NCI-H748 (cell line): Measurements from ENCODE around the gene MRPS18A.
A peak's percentile ranks its signal among the peaks of the same experiment; 100 is the strongest.

Experiments used
- DNase-seq: peaks from one replicate; lab custom pipeline; 2025; ENCODE audit not compliant: unreplicated experiment; lab: John Stamatoyannopoulos, UW

Gene MRPS18A

DNA sequence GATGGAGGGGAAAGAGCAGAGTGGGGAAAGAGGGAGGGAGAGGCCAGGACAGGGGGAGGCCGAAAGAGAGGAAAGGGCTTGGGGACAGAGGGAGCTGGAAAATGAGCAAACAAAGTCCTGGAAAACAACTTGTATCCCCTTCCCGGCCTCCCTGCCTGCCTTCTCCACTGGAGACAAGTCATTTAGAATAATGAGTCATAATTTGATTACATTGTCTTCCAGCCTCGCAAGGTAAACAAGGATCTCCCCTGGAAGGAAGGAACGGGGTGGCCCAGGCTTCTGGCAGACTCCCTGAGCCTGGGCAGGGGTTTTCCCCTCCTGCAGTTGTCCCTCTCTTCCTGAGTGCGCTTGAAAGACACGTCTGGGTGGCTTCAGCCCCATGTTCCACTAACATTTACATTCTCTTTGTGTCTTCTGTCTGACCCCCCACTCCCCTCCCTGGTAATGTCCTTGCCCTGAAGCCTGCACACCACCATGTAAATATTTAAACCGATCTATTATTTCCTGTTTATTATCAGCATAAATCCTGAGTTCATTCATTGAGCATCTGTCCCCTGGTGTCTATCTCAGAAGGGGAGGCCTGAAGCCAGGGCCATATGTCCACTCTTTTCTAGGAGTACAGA lies 12.1 kb upstream of the MRPS18A start:
- peak; percentile 91 for DNase-seq

GRCh38 chr6:43698584-43699349 lies 11.2 kb upstream of the MRPS18A start:
- DNase-seq, result peak; percentile 57

DNA sequence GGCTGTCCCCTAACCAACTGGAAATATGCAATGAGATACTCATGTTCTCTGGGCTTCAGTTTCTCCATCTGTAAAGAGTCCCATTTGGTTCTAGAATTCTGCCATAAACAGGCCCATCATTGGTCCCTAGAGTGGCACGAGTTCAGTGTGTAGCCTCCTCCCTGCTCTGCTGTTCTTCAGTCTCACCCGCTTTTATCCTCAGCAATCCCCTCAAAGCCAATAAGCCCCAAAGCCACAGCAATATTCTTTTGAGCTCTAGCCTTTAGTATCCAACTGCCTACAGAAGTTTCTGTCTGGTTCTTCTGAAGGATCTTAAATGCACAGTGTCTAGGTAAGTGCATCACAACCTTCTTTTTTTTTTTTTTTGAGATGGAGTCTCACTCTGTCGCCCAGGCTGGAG lies 9.8 kb upstream of the MRPS18A start:
- no peak for DNase-seq

DNA sequence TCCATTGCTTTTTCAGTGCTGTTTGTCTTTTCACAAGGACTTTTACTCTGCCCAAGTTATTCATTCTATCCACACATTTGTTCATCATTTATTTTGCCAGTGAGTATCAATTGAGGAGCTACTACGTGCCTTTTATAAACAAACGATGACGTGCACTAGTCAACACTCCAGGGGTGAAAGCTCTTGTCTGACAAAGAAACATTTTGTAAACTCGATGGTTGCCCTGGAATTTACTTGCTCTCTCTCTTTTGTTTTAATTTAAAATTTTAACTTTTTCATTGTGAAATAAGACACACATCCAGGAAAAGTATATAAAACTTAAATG lies 8.3 kb upstream of the MRPS18A start:
- no peak for DNase-seq

DNA sequence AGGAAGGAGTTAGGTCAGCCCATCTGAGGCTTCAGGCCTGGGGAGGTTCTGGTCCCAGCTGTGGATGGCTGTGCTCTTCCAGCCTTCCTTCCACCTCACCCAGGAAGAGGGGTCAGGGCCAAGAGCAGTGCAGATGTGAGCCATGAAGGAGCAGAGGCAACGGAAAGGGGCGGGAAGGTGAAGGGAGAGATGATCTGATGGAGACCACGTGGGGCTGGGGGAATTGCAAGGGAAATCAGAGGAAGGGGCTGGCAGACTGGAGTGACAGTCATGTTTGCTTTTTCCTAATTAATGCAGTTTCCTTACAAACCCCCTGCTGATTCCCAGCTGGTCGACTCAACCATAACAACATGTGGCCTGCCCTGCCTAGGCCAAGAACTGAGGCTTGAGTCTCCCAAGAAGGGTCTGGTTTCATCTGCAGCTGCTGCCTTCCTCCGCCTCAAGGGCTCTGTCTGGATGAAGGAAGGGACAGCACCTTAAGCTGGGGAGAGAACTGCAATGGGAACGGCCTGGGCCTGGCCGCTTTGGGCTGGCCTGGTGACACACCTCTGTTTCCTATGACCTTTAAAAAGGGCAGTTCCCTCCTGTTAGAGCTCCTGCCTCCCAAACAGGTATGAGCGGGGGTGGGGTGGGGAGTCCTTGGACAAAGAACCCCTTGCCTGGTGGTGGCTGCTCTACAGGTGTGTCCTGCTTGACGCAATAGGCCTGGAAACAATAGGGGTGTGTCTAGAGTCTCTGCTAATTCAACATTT lies 7.8 kb upstream of the MRPS18A start:
- DNase-seq, result peak; percentile 95

DNA sequence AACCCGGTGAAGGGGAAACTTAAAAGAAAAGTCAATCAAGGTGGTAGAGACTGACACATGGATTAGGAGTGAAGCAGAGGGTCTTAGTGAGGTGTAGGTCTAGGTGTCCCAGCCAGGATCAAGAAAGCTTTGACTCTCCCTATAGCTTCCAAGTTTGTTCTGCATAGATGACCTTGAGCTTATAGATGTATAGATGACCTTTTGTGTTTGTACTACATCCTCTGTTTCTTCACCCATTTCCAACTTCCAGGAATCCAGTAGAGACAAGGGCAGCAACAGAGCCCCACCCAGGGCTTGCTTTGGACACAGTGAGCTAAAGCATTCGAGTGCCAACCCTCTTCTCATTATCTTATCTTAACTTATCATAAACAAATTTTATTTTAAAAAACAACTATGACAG lies 1.8 kb upstream of the MRPS18A start:
- DNase-seq, result no peak

DNA sequence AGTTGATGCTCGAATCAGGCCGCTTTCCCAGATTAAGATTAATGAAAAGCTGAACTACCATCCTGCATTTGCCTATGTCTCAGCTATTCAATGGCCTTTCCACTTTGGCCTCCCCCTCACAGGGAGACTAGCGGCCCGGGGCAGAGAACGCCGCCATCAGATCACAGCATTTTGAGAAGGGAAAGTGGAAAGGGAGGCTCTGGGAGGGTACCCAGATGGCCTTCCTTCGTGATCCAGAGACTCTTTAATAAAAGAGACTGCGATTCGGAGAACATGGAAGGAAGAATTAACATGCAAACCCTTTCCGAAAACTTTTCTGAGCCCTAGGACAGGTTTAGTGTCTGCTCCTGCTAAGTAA lies 533 bp downstream of the MRPS18A start:
- no peak for DNase-seq

DNA sequence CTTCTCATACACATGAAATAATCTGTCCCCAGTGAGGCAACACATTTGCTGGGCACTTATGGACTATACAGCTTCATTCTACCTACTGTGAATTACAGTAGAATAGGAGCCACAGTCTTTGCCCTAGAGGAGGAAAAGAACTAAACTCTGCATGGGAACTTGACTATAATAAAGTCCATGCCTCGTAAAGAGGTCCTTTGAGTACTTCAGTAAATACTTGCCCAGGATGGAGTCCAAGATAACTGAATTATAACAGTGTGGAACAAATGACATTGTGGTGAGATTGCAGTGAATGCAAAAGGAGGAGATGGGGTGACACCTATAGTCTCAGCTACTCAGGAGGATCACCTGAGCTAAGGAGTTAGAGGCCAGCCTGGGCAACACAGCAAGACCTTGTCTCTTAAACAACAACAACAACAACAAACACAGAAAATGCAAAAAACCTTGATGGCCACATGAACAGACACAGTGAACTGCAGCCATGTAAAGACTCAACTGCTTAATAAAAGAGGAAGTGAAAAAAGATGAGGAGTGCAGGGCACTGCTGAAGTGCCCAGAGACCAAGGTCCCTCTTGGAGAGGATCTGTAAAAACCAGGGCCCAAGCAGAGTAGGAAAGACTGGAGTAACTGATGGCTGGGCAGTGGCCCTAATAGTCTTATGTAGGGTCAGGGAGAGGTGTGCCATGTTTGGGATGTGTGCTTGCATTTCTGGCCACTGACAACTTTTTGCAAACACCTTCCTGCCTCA lies 3.7 kb downstream of the MRPS18A start:
- DNase-seq, result no peak

DNA sequence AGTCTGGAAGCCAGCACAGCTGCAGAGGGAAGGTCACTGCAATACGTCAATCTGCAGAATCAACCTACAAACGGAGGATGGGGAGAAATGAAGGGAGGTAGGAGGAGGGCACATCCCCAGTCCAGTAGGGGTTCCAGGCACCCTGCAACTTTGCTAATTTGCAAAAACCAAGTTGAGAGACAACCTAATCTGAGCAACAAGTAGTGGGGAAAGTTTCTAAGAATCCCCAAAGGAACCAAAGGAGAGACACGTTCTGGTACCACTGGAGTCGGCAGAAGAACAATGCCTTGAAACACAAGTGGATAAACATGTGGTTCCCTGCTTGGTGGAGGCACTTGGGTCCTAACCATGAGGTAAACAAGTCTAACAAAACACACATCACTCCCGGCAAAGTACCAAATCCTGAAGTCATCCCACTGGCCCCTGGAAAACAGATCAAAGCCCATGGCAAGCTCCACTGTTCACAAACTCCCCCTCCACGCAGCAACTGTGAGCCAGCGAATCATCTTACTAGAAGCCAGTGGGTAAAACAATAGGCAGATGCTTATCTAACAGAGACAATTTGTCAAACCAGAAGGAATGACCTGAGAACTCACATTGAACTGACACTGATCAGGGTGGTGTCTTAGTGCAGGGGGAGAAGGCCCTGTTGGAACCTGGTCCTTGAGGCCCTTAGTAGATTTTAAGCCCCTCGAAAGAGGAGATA lies 4.7 kb downstream of the MRPS18A start:
- no peak for DNase-seq

DNA sequence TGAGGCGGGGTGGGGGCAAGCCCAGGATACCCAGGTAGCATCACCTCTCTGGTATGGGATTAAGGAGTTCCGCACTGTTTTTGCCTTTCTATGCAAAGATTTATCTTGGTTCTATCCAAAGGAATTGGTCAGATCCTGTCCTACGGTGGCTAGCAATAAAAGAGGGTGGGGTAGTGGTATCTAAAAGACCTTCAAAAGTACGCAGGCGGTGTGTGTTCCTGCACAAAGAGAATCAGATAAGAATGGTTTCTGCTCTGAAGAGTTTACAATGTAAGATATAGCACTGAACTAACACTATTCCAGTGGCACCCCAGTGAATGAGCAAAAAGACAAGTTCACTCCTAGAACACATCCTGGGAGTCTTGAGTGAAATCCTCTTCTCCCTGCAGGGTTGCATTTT lies 6.3 kb downstream of the MRPS18A start:
- no peak for DNase-seq

DNA sequence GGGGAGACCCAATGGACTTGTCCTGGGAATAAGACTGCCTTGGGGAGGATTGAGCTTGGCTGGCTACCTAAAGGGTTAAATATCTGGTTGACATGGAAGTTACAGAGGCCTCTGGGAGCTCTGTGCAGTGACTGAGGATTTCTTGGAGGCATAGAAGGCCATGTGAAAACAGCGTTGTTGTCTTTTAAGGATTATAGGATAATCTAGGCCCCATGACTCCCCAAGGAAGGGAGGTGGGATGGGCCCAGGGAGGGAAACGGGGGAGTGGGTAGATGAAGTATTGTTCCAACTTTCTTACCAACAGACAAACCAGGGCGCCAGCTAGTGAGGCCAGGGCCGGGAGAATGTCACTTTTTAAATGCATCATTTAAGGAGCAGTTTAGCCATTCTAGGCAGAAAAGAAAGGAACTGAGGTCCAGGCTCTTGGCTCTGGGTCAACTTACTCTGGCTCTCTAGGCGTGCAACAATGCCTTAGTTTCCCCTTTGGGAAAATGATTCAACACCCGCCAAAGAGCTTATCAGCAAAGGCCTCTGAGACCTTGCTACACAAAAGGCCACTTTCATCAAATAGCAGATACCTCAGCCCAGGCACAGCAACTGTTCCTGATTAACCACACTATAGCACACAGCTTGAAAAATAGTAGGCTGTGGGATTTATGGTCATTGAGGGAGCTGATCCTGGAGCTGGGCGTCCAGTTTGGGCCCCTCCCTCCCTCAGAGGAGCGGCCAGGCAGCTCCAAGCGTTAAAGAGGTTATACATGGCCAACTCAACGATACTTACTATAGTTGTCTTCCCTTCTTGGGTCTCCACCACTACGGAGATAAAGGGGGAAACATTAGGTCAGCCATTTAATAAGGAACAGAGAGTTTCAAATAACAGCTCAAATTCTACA lies 7.0 kb downstream of the MRPS18A start:
- no peak for DNase-seq

DNA sequence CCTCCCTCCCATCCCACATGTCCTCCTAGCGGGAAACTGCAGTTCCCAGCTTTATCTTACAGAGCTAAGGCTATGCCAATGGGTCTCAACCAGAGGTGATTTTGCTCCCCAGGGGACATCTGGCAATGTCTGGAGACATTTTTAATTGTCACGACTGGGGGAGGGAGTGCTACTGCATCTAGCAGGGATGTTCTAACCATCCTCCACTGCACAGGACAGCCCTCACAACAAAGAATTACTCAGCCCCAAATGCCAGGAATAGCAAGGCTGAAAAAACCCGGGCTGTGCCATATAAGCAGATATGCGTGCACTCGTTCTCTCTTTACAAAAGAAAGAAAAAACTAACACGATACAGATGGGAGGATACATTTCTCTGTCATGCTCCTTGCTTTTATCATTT lies 8.5 kb downstream of the MRPS18A start:
- no peak for DNase-seq

GRCh38 chr6:43678341-43678740 lies 9.2 kb downstream of the MRPS18A start:
- no peak for DNase-seq

DNA sequence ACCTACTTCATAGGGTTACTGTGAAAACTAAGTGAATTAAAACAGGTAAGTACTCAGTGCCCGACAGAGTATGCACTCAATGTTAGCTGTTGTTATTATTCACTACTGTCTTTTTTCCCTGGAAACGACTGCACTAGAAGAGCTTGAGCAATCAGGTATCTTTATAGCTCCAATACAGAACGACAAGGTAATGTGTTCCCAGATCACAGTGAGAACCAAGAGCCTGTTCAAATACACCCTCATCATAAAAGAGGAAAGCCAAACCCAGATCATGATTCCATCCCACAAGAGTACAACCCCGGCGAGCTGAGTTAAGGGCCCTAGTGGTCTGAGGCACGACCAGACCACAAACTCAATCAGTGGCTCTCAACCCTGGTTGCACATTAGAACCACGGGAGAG lies 9.8 kb downstream of the MRPS18A start:
- no peak for DNase-seq

GRCh38 chr6:43676962-43677606 lies 10.5 kb downstream of the MRPS18A start:
- DNase-seq, result no peak

GRCh38 chr6:43674921-43675320 lies 12.7 kb downstream of the MRPS18A start:
- DNase-seq, result no peak

DNA sequence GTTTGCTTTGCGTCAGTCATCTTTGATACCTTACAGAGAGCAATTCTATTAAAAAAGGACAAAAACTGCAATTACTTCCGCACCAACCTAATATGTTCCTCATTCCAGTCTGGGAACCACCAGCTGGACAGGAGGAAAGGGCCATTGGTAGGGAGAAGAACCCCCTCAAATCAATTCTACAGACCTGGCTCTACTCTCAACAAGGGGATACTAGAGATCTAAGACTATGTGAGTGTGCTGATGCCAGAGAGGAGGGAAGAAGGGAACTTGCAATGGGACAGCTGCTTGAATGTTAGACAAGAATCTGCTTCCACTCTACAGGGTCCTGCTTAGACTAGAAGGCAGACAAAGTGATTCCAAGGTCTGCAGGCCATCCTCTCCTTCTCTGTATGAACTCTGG lies 13.3 kb downstream of the MRPS18A start:
- DNase-seq, result no peak

DNA sequence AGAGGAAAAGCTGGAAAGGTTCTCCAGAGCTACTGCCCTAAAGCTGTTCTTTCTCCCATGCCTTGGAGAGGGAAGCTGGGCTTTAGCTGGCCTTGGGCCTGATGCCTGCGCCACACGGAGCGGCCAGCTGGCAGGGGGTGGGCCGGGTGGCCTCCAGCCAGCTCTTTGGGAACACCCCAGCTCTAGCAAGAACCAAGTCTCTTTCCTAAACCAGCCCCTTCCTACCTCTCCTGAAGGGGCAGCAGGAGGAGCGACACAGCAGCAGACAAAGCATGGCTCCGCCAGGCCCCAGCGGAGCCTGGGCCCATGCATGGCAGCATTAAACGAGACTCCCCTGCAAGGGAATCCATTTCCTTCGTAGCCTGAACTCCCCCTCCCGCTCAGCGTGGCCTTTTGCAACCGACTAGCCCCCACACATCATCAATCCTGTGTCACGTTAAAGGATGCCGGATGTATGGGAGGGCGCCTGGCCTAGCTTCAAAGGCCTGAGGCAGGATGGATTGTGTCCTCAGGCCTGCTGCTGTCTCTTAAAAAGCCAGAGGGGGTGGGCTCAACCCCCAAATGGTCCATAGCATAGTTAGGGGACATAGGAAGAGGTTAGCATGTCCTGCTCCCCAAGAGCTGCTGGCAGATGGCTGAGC lies 14.0 kb downstream of the MRPS18A start:
- DNase-seq, result no peak
